K562 (cell line): ENCODE results near the gene CORO2A. TPM values are rescaled to one million over a fixed set of nuclear protein-coding genes. Genes with fewer than 3 reads are reported as not detected.
"Not testable (repeated sequence)": the region's sequence is repeated elsewhere in the genome, so short reads cannot be mapped to it uniquely, and the experiment has no call there.

Experiments
- ATAC-seq: fragments of 200-7000 bp; cut with Tn5 transposase; 3 replicates; pipeline ENCODE4 v1.9.1; 2020; ENCODE audit warnings: moderate library complexity
- BruUV-seq: library from RNA; stranded (reverse); fragments of 400-500 nt; replicated peaks from 2 replicates; lab custom pipeline; 2021; lab: Mats Ljungman, UMichigan
- CTCF ChIA-PET: fragments of 300-600 bp; formaldehyde crosslinking; extraction: SDS; loops from one replicate; lab custom pipeline; 2021; ENCODE audit warnings: low intra/inter-chr PET ratio; lab: Yijun Ruan, JAX
- POLR2A ChIA-PET: fragments of 300-600, 350-650 bp; sonication (Branson Sonifier 250); formaldehyde crosslinking; extraction: SDS; loops from one replicate; lab custom pipeline; 2021; ENCODE audit warnings: antibody characterized with exemption, inconsistent platforms; lab: Yijun Ruan, JAX
- DNase-seq, 4 experiments: peaks; one replicate each; pipeline versions ENCODE4 v3.0.0 to v3.0.0-alpha.2; 2011 to 2018; ENCODE audit warnings: low spot score in 3 of 4, mixed read lengths in 3 of 4; ENCODE audit errors: extremely low read depth in 1 of 4
- FAIRE-seq: peaks from 2 replicates; lab custom pipeline; 2011; peaks lifted over from hg19 to GRCh38; lab: Jason Lieb, UNC
- H2AFZ ChIP-seq: 2 replicates; pipeline ENCODE4 v1.6.0; 2011; ENCODE audit warnings: low read depth, low read length, control low read depth, inconsistent platforms
- H3K27ac ChIP-seq: fragments of 200-600 bp; 3 replicates; pipeline ENCODE4 v1.8.0; 2011; ENCODE audit warnings: low read depth, mild to moderate bottlenecking, control low read depth, inconsistent platforms, low read length, moderate library complexity, mixed read lengths; ENCODE audit errors: extremely low read depth
- H3K27me3 ChIP-seq, 2 experiments: fragments of 300-600 bp in 1 of 2; 2 replicates in 1 of 2; 3 replicates in 1 of 2; pipeline versions ENCODE4 v1.6.0 to v1.8.0; 2011; ENCODE audit warnings: inconsistent platforms in 2 of 2, low read length in 2 of 2, mild to moderate bottlenecking in 1 of 2, mixed read lengths in 1 of 2, moderate library complexity in 1 of 2; ENCODE audit not compliant: control insufficient read depth in 2 of 2, insufficient read depth in 2 of 2
- H3K36me3 ChIP-seq: fragments of 300-600 bp; 3 replicates; pipeline ENCODE4 v1.8.0; 2011; ENCODE audit warnings: mild to moderate bottlenecking, low read length, inconsistent platforms; ENCODE audit not compliant: control insufficient read depth, insufficient read depth
- H3K4me1 ChIP-seq, 2 experiments: fragments of 200-600 bp in 1 of 2; replicated peaks in 1 of 2; 2 replicates in 1 of 2; 3 replicates in 1 of 2; pipeline versions ENCODE4 v1.5.1 to v1.8.0; 2011; ENCODE audit warnings: inconsistent platforms in 2 of 2, low read length in 2 of 2, mild to moderate bottlenecking in 1 of 2, mixed read lengths in 1 of 2, moderate library complexity in 1 of 2; ENCODE audit not compliant: control insufficient read depth in 2 of 2, insufficient read depth in 2 of 2
- H3K4me2 ChIP-seq: 2 replicates; pipeline ENCODE4 v1.6.1; 2011; ENCODE audit warnings: low read length, control low read depth, inconsistent platforms, mixed read lengths; ENCODE audit not compliant: insufficient read depth
- H3K4me3 ChIP-seq: fragments of 200-600 bp; sonication (generic), shearing (Covaris generic); 2 replicates; pipeline ENCODE4 v1.5.1; 2016; ENCODE audit warnings: control low read depth, inconsistent platforms
- H3K79me2 ChIP-seq: fragments of 200-600 bp; 3 replicates; pipeline ENCODE4 v1.8.0; 2011; ENCODE audit warnings: low read length, inconsistent platforms; ENCODE audit not compliant: control insufficient read depth, insufficient read depth
- H3K9ac ChIP-seq, 2 experiments: 2 replicates each; pipeline versions ENCODE4 v1.6.0 to v1.6.1; 2011; ENCODE audit warnings: low read depth in 2 of 2, low read length in 2 of 2, control low read depth in 1 of 2, inconsistent platforms in 1 of 2, mild to moderate bottlenecking in 1 of 2, mixed read lengths in 1 of 2; ENCODE audit not compliant: insufficient read depth in 1 of 2
- H3K9me1 ChIP-seq: one replicate; pipeline ENCODE4 v1.6.0; 2011; ENCODE audit warnings: inconsistent platforms, mild to moderate bottlenecking, low read length, moderate library complexity; ENCODE audit not compliant: control insufficient read depth, insufficient read depth
- H3K9me3 ChIP-seq: replicated peaks from 2 replicates; pipeline ENCODE4 v1.5.1; 2011; ENCODE audit warnings: low read depth, low read length, inconsistent platforms; ENCODE audit not compliant: control insufficient read depth, insufficient read depth
- H4K20me1 ChIP-seq: replicated peaks from 2 replicates; pipeline ENCODE4 v1.6.1; 2011; ENCODE audit warnings: low read length, inconsistent platforms, mixed read lengths; ENCODE audit not compliant: control insufficient read depth, insufficient read depth
- BCOR ChIP-seq: fragments of 450-650 bp; IDR thresholded peaks from 2 replicates; pipeline ENCODE4 v1.6.1; 2016
- BRCA1 ChIP-seq, 2 experiments: fragments of 450-650 bp in 1 of 2; sonication (generic) in 1 of 2; formaldehyde crosslinking in 1 of 2; IDR thresholded peaks; 2 replicates each; pipeline versions ENCODE4 v1.5.0 to v1.6.1; 2017 to 2020; ENCODE audit warnings: mild to moderate bottlenecking in 1 of 2, missing genetic modification reagents in 1 of 2
- JUN ChIP-seq, 2 experiments: sonication (generic) in 1 of 2; formaldehyde crosslinking in 1 of 2; IDR thresholded peaks; 2 replicates each; pipeline versions ENCODE4 v1.6.1 to v1.8.0; 2012 to 2022; ENCODE audit warnings: borderline replicate concordance in 2 of 2, mild to moderate bottlenecking in 2 of 2, improper control_type of control experiment in 1 of 2, low read depth in 1 of 2, low read length in 1 of 2, missing genetic modification reagents in 1 of 2
- KDM1A ChIP-seq, 2 experiments: fragments of 450-650 bp; IDR thresholded peaks; 2 replicates each; pipeline ENCODE4 v1.6.1; 2016; ENCODE audit warnings: mild to moderate bottlenecking in 2 of 2
- NCOA4 ChIP-seq: fragments of 450-650 bp; IDR thresholded peaks from 2 replicates; pipeline ENCODE4 v1.6.1; 2018; ENCODE audit warnings: mild to moderate bottlenecking; ENCODE audit not compliant: partially characterized antibody
- RBM25 ChIP-seq: fragments of 200-400 bp; formaldehyde crosslinking; IDR thresholded peaks from 2 replicates; pipeline ENCODE4 v1.6.1; 2018; ENCODE audit warnings: low read length, low read depth, moderate library complexity; ENCODE audit not compliant: severe bottlenecking
- ZFP36 ChIP-seq: fragments of 150-350 bp; IDR thresholded peaks from 2 replicates; pipeline ENCODE4 v1.6.1; 2018; ENCODE audit warnings: low read length, low read depth; ENCODE audit not compliant: partially characterized antibody
- ZNF311 ChIP-seq: fragments of 250-450 bp; sonication (Bioruptor Pico); IDR thresholded peaks from 2 replicates; pipeline ENCODE4 v1.4.0; 2020; ENCODE audit warnings: mild to moderate bottlenecking, moderate library complexity
- whole genome bisulfite sequencing: fragments of 100-300 bp; shearing (Covaris generic); methylation state at CpG from one replicate; pipeline ENCODE4 v1.1.6; 2016; ENCODE audit warnings: low coverage, mixed read lengths; ENCODE audit not compliant: insufficient coverage; ENCODE audit errors: missing lambda C conversion rate; 5-methylcytosine and 5-hydroxymethylcytosine counted together
- in situ Hi-C: fragments of 300-500 bp; cut with MboI; formaldehyde crosslinking; loops from 4 replicates; pipeline ENCODE4 v1.15.0; 2018; ENCODE audit warnings: inconsistent platforms, mixed read lengths
- intact Hi-C: fragments of 100-400 bp; cut with micrococcal nuclease; formaldehyde crosslinking; loops from 2 replicates; pipeline ENCODE4 v1.14.2; 2022
- polyA plus RNA-seq, 8 experiments: library from polyadenylated mRNA; depleted of rRNA in 4 of 8; stranded (reverse) in 5 of 8; unstranded in 3 of 8; fragments of >200 nt; fragmentation: Nextera tagmentation in 2 of 8; fragmentation: Illumina TruSeq in 1 of 8; extraction: Ambion mirVana in 2 of 8; extraction: Trizol in 1 of 8; gene quantifications; 2 replicates each; pipeline versions ENCODE4 v1.2.1 to v1.2.3, GENCODE V29; 2011 to 2014; ENCODE audit warnings: inconsistent platforms in 1 of 8, missing spikeins in 1 of 8
- total RNA-seq, 7 experiments: library from RNA; depleted of rRNA in 6 of 7; stranded (reverse); fragments of >200 nt in 6 of 7; fragmentation: Illumina TruSeq in 2 of 7; extraction: Trizol in 2 of 7; gene quantifications; 2 replicates each; pipeline versions ENCODE4 v1.2.1 to v1.2.3, GENCODE V29; 2011 to 2021; ENCODE audit warnings: low replicate concordance in 1 of 7

The CORO2A gene
- total and polyA plus RNA-seq, 9 of the 15 experiments (the other 6 are each of a cell fraction or from before 2014, with no cell fraction given): 9.5 to 26.6 (median 18.0) TPM

- no peak for TF ChIP-seq JUN (IDR thresholded peaks at IDR 0.05; ENCODE audit: borderline replicate concordance, low read depth, low read length)
- no peak for TF ChIP-seq JUN (CRISPR knock-in tag; IDR thresholded peaks at IDR 0.05; ENCODE audit: borderline replicate concordance)
These were observed 65.2 kb downstream of the CORO2A start (continued) for GRCh38 chr9:98127226-98127625.

GRCh38 chr9:98124637-98125426, 67.6 kb downstream of the CORO2A start:
- 92% methylated on average over 15 of the region's 15 CpGs for WGBS
- ChIA-PET POLR2A (interaction anchor here (0.6 kb wide), 1 partner anchor 19 kb away, joined by 3 read pairs; no protein-coding TSS in a partner anchor), CTCF (no interaction called here)
- H4K20me1 ChIP-seq: no peaks in the 10 kb centered on the region
- no peaks in the 10 kb centered on the region for H3K27me3 ChIP-seq
- in situ Hi-C loops (no loop called here), intact Hi-C loops (no loop called here)
- H3K79me2 ChIP-seq: no peaks in the 10 kb centered on the region
- no peak overlapping the region for H2AFZ ChIP-seq
- peaks cover 49% of the 10 kb centered on the region; the same call in 2 of the 3 replicates for H3K36me3 ChIP-seq
- no peak for FAIRE-seq
- no peak for TF ChIP-seq NCOA4
- TF ChIP-seq BCOR: peak; percentile 73; the same call in 1 of the 2 replicates
- TF ChIP-seq RBM25: peak; percentile 79
- 0 out of 4 replicates have a peak, but pooled peaks of 1 of the 2 experiments have one; percentile 38 for TF ChIP-seq KDM1A (IDR thresholded peaks at IDR 0.05)
- TF ChIP-seq ZFP36: peak; percentile 62
- TF ChIP-seq BRCA1 (IDR thresholded peaks at IDR 0.05): no peak
- no peak for TF ChIP-seq BRCA1 (CRISPR knock-in tag; IDR thresholded peaks at IDR 0.05)
- no peak for TF ChIP-seq ZNF311 (CRISPR knock-in tag)
- ATAC-seq: no peak
- no peak for DNase-seq
- no peak overlapping the region for H3K4me3 ChIP-seq
- H3K4me1 ChIP-seq: peaks cover 2 to 9% of the 10 kb centered on the region in 2 experiments; a peak in 4 of 5 replicates
- peak overlapping the region in 1 of 2 experiments; percentile 50; a peak in 2 of 4 replicates for H3K9ac ChIP-seq
- no TSS peak for BruUV-seq
- H3K9me3 ChIP-seq: no peaks in the 10 kb centered on the region
- no peaks in the 10 kb centered on the region for H3K9me1 ChIP-seq
- no peak overlapping the region for H3K27ac ChIP-seq
- no peak overlapping the region for H3K4me2 ChIP-seq

- CTCF ChIA-PET, H3K4me2 ChIP-seq, in situ Hi-C loops, H3K27ac ChIP-seq, H3K9me1 ChIP-seq, H3K4me3 ChIP-seq, ATAC-seq, intact Hi-C loops, H2AFZ ChIP-seq, FAIRE-seq, DNase-seq, H3K27me3 ChIP-seq, H3K9ac ChIP-seq, H3K9me3 ChIP-seq, H4K20me1 ChIP-seq, H3K79me2 ChIP-seq, BruUV-seq: not testable (repeated sequence)
- POLR2A ChIA-PET: interaction anchor here (0.6 kb wide), 1 partner anchor 58 kb away, joined by 3 read pairs; no protein-coding TSS in a partner anchor
- Histone ChIP-seq H3K36me3 (peaks cover 41% of the 10 kb centered on the region; the same call in 2 of the 3 replicates), H3K4me1 (peaks cover 5 to 16% of the 10 kb centered on the region in 2 experiments; a peak in 4 of 5 replicates)
- WGBS: 93% methylated on average over 12 of the region's 13 CpGs
These were observed 68.3 kb downstream of the CORO2A start for GRCh38 chr9:98124091-98124490.
